GM06990 (cell line): ENCODE results near the gene NOX5.

Source experiments
- DNase-seq: peaks from one replicate; pipeline ENCODE4 v3.0.0-alpha.2; 2011; ENCODE audit not compliant: insufficient read length; ENCODE audit errors: extremely low read depth
- H3K27me3 ChIP-seq: replicated peaks from 2 replicates; pipeline ENCODE4 v1.6.0; 2011; ENCODE audit warnings: low read length; ENCODE audit not compliant: control insufficient read depth, insufficient read depth
- H3K36me3 ChIP-seq: 2 replicates; pipeline ENCODE4 v1.5.1; 2011; ENCODE audit warnings: low read length; ENCODE audit not compliant: control insufficient read depth, insufficient read depth
- H3K4me3 ChIP-seq: replicated peaks from 2 replicates; pipeline ENCODE4 v1.5.1; 2011; ENCODE audit warnings: low read depth, mild to moderate bottlenecking, control low read depth, low read length
- CTCF ChIP-seq: IDR thresholded peaks from 2 replicates; pipeline ENCODE4 v1.5.1; 2011; ENCODE audit warnings: low read length, control low read depth, mild to moderate bottlenecking, inconsistent platforms; ENCODE audit not compliant: insufficient read depth, poor library complexity, severe bottlenecking

Gene NOX5

GRCh38 chr15:69027976-69028518 is 13.6 kb downstream of the NOX5 start:
- no peak for DNase-seq
- Histone ChIP-seq H3K36me3 (no peaks in the 10 kb centered on the region), H3K27me3 (no peaks in the 10 kb centered on the region; the same call in 1 of the 2 replicates), H3K4me3 (no peak overlapping the region)
- TF ChIP-seq CTCF, result no peak

GRCh38 chr15:69031013-69032001 is 16.8 kb downstream of the NOX5 start:
- no peaks in the 10 kb centered on the region; the same call in none of the 2 replicates for H3K27me3 ChIP-seq
- H3K36me3 ChIP-seq, result no peaks in the 10 kb centered on the region
- TF ChIP-seq CTCF, result peak; percentile 26
- peak; percentile 20 for DNase-seq
- H3K4me3 ChIP-seq, result no peak overlapping the region

GRCh38 chr15:69032031-69032430 is 17.5 kb downstream of the NOX5 start:
- no peak for TF ChIP-seq CTCF
- no peak for DNase-seq
- no peak overlapping the region for H3K4me3 ChIP-seq
- no peaks in the 10 kb centered on the region for H3K36me3 ChIP-seq
- no peaks in the 10 kb centered on the region; the same call in none of the 2 replicates for H3K27me3 ChIP-seq

- DNase-seq, result no peak
- no peak for TF ChIP-seq CTCF
Measured at GRCh38 chr15:69032703-69033373, 18.3 kb downstream of the NOX5 start.

GRCh38 chr15:69034352-69034751 is 19.9 kb downstream of the NOX5 start:
- Histone ChIP-seq H3K36me3 (no peaks in the 10 kb centered on the region), H3K4me3 (no peak overlapping the region), H3K27me3 (no peaks in the 10 kb centered on the region; the same call in none of the 2 replicates)
- TF ChIP-seq CTCF, result no peak
- DNase-seq, result no peak

More at GRCh38 chr15:69032703-69033373, 18.3 kb downstream of the NOX5 start:
- no peaks in the 10 kb centered on the region; the same call in none of the 2 replicates for H3K27me3 ChIP-seq
- H3K4me3 ChIP-seq, result no peak overlapping the region
- H3K36me3 ChIP-seq, result no peaks in the 10 kb centered on the region
